ENCODE data around the gene POLR3K. TPM values are rescaled to one million over a fixed set of nuclear protein-coding genes. Genes with fewer than 3 reads are reported as not detected.

Gene POLR3K
- total RNA-seq, 1 donor from 2014 or later: 7.3 TPM

DNA sequence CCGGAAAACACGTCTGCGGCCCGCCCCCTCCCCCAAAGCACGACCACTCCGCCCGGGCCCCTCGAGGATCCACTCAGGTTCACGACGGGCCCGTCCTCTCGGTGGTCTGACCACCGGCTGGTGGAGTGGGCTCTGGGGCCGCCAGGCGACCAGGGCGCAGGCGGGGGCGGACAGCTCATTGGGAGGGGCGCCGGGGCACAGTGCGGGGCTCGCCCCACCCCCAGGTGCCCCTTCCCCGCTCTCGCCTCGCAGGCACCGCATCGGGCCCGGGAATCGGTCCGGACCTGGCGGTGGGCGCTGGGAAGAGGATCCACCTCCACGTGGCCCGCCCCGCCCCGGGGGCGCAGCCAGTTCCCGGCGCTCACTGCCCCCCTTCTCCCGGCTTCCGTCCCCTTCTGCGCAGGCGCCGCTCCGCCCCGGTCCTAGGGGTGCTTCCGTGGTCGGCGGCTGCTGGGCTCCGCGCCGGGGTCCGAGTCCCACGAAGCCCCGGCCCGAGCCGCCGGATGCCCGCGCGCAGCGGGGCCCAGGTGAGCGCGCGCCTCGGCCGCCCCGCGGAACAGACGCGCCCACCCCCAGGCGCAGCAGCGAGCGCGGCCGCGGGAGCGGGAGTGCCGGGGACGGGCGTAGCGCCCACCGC, 24.5 kb upstream of the POLR3K start, which contains the start of gene MPG:
Gene MPG, plus strand, starts transcription at position 419 of the 637 bp plus-strand sequence. Its CDS starts 85 bp downstream, at position 504.
- Mint-ChIP-seq H3K4me1 (ENCODE audit: low read depth) (peaks cover 65% of the 10 kb centered on the region), H3K9me3 (ENCODE audit: low read depth) (no peaks in the 10 kb centered on the region), H3K27me3 (ENCODE audit: low read depth) (no peaks in the 10 kb centered on the region), H3K27ac (ENCODE audit: unreplicated experiment) (peak within 1 kb of the TSS; percentile 91), H3K4me3 (ENCODE audit: unreplicated experiment) (peak within 1 kb of the TSS; percentile 87), H3K36me3 (ENCODE audit: low read depth) (peaks cover 1% of the 10 kb centered on the region)
- TF ChIP-seq, protein P1, sequence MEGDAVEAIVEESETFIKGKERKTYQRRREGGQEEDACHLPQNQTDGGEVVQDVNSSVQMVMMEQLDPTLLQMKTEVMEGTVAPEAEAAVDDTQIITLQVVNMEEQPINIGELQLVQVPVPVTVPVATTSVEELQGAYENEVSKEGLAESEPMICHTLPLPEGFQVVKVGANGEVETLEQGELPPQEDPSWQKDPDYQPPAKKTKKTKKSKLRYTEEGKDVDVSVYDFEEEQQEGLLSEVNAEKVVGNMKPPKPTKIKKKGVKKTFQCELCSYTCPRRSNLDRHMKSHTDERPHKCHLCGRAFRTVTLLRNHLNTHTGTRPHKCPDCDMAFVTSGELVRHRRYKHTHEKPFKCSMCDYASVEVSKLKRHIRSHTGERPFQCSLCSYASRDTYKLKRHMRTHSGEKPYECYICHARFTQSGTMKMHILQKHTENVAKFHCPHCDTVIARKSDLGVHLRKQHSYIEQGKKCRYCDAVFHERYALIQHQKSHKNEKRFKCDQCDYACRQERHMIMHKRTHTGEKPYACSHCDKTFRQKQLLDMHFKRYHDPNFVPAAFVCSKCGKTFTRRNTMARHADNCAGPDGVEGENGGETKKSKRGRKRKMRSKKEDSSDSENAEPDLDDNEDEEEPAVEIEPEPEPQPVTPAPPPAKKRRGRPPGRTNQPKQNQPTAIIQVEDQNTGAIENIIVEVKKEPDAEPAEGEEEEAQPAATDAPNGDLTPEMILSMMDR (IDR thresholded peaks at IDR 0.05): peak; percentile 13
- no peak for DNase-seq (ENCODE audit: low spot score)

DNA sequence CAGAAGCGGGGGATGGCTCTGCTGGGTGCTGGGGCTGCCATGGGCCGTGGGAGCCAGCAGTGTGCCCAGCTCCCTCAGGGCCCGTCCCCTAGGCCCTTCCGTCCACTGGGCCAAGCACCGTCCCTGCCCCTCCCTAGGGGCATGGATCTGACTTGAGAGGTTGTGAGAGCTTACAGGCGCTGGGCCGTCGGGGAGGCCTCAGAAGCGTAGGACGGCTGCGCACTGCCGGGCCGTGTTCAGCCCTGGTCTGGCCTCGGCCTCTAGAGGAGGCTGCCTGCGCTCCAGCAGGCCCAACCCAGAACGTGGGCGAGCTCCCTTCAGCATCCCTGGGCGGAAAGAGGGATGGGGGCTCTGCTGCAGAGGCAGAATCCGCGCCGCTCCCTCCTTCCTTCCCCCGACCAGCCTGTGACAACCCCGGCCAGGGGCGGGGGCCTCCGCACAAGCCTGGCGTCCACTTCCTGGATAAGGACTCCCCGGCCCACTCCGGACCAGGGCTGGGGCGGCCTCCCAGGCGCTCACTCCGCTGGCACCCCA, 23.9 kb upstream of the POLR3K start:
- TF ChIP-seq, protein P1 (IDR thresholded peaks at IDR 0.05): no peak
- H3K27ac Mint-ChIP-seq (ENCODE audit: unreplicated experiment): peak overlapping the region; percentile 91

DNA sequence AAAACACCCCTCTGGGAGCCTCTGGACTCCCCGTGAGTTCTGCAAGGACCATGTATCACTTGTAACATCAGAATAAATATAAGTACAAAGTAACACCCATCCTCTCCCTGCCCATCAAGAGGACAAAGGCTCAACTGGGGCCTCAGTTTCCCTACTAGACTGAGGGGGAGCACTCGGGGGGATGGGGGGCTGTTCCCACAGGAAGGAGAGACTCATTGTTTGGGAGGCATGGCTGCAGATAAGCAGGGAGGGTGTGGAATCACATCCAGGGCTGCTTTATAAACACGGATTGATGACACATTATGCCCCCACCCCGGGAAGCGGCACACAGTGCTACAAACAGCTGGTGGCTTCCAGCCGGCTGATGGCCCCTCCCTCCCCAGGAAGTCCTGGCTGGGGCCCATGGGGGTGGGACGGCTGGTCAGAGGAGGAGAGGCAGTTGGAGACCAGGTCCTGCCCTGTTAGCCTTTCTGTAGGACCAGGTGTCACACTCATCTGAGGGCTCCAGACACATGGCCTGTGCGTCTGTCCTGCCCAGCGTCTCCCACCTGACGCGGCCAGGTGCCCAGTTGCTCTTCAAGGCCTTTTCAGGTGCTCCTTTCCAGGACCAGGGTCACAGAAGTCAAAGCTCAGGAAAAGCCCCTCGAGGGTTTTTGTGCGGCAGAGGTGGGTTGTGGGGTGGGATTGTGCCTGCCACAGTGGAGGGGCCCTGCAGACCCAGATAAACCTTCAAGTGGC, 23.3 kb upstream of the POLR3K start:
- Mint-ChIP-seq H3K9me3 (ENCODE audit: low read depth) (no peaks in the 10 kb centered on the region), H3K4me1 (ENCODE audit: low read depth) (peaks cover 63% of the 10 kb centered on the region), H3K4me3 (ENCODE audit: unreplicated experiment) (peak overlapping the region; percentile 69), H3K27ac (ENCODE audit: unreplicated experiment) (peak overlapping the region; percentile 91), H3K27me3 (ENCODE audit: low read depth) (no peaks in the 10 kb centered on the region), H3K36me3 (ENCODE audit: low read depth) (peaks cover 1% of the 10 kb centered on the region)
- no peak for DNase-seq (ENCODE audit: low spot score)
- TF ChIP-seq, protein P1 (IDR thresholded peaks at IDR 0.05): no peak

More for the DNA sequence above, 23.9 kb upstream of the POLR3K start:
- Mint-ChIP-seq H3K4me1 (ENCODE audit: low read depth) (peaks cover 63% of the 10 kb centered on the region), H3K9me3 (ENCODE audit: low read depth) (no peaks in the 10 kb centered on the region), H3K4me3 (ENCODE audit: unreplicated experiment) (peak overlapping the region; percentile 69), H3K27me3 (ENCODE audit: low read depth) (no peaks in the 10 kb centered on the region), H3K36me3 (ENCODE audit: low read depth) (peaks cover 1% of the 10 kb centered on the region)
- DNase-seq (ENCODE audit: low spot score): no peak

DNA sequence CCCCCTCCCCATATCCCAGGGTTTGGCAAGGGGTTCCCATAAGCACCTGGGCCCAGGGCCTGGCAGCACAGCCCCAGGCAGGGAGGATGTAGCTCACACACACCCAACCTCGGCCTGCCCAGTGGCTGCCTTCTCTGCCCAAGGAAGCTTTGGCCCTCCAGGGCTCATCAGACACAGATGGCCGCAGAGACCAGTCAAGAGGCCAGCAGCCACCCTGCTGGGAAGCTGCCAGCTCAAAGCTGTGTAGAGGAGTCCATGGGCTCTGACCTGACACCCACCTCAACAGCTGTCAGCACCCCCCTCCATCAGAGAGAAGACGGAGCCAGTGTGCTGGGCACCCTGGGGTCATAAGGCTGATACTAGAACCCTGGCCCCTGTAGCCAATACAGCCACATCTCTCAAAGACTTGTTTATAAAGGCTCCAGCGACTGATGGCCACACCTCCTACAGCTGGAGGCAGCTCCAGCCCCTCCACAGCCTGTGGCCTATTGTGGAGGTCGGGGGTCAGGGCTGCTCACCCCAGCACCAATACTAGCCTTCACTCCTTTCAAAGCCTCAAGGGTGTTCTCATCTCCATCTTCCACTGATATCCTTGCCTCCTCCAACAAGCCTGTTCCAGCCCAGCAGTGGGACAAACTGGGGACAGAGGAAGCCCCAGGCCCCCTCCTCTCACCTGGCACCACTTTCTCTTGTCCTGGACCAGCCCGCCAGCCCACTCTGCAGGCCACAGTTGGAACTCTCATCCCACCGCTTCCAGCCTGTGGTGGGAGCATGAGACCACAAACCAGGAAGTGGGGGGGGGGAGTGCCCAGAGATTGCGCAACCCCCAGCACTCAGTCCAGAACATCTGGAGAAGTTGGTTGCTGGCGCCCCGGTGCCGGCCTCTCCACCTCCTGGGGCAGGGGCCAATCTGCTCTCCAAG, 22.4 kb upstream of the POLR3K start:
- peaks cover 1% of the 10 kb centered on the region for H3K36me3 Mint-ChIP-seq (ENCODE audit: low read depth)
- H3K9me3 Mint-ChIP-seq (ENCODE audit: low read depth): no peaks in the 10 kb centered on the region
- no peaks in the 10 kb centered on the region for H3K27me3 Mint-ChIP-seq (ENCODE audit: low read depth)
- no peak for DNase-seq (ENCODE audit: low spot score)
- H3K27ac Mint-ChIP-seq (ENCODE audit: unreplicated experiment): peak overlapping the region; percentile 91
- peak overlapping the region; percentile 69 for H3K4me3 Mint-ChIP-seq (ENCODE audit: unreplicated experiment)
- TF ChIP-seq, protein P1 (IDR thresholded peaks at IDR 0.05): peak; percentile 57
- peaks cover 68% of the 10 kb centered on the region for H3K4me1 Mint-ChIP-seq (ENCODE audit: low read depth)
